GM10248 (cell line): ENCODE results near the gene POU4F3.

Experiments used
- CTCF ChIA-PET: fragments of 300-600 bp; sonication (Branson Sonifier 250); formaldehyde crosslinking; extraction: SDS; loops from one replicate; lab custom pipeline; 2021; ENCODE audit warnings: antibody characterized with exemption; lab: Yijun Ruan, JAX
- POLR2A ChIA-PET: fragments of 350-650 bp; sonication (Branson Sonifier 250); formaldehyde crosslinking; extraction: SDS; loops from one replicate; lab custom pipeline; 2020; ENCODE audit warnings: antibody characterized with exemption; lab: Yijun Ruan, JAX
- DNase-seq: peaks from one replicate; pipeline ENCODE4 v3.0.0; 2012; ENCODE audit errors: extremely low spot score
- TF ChIP-seq, protein P1 (sequence below): IDR thresholded peaks from 2 replicates; pipeline ENCODE4 v1.5.1; 2012; ENCODE audit warnings: mild to moderate bottlenecking, low read depth; ENCODE audit errors: extremely low read depth, missing control alignments, control extremely low read depth

Gene POU4F3

DNA sequence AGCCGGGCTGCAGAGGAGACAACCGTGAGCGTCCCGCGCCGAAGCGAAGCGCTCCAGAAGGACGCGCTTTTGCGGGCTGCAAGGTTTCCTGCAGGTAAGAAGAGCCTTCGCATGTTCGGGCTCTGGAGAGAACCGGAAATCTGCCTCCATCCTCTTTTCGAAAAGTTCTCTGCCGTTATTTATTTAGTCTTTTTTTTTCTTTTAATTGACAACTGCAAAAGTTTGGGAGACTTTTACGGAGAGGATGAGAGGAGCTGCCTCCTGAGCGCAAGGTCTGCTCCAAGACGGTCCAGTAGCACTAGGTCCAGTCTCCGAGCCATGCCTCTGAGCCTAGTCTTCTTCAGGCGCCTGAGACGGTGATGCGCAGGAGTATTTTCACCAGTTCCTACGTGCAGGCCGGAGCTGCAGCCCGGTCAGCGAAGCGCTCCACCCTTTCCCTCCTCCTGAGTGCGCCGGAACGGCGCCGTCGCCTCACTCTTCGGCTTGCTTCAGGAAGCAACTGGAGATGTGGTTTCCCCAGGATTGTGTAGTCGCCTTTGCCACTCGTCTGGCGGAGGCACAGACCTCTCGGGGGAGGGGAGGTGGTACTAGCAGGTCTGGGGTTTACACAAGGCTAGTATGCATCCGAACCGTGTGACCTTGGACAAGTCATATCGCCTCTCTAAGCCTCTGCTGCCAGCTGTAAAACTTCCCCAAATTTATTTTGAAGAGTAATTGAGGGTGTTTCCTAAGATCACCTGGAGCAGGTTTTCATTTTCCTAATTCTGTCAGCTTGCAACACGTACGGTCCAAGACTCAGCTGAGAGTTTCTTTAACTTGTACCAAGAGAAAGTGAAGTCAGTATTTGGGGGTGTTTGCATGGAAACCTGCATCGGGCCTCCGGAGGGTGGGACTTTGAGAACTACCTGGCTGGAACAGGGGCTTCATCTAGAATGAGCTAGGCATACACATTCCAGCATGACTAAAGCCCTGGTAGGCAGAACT lies 4.5 kb downstream of the POU4F3 start:
- POLR2A ChIA-PET: no interaction called here
- DNase-seq: no peak
- TF ChIP-seq, protein P1, sequence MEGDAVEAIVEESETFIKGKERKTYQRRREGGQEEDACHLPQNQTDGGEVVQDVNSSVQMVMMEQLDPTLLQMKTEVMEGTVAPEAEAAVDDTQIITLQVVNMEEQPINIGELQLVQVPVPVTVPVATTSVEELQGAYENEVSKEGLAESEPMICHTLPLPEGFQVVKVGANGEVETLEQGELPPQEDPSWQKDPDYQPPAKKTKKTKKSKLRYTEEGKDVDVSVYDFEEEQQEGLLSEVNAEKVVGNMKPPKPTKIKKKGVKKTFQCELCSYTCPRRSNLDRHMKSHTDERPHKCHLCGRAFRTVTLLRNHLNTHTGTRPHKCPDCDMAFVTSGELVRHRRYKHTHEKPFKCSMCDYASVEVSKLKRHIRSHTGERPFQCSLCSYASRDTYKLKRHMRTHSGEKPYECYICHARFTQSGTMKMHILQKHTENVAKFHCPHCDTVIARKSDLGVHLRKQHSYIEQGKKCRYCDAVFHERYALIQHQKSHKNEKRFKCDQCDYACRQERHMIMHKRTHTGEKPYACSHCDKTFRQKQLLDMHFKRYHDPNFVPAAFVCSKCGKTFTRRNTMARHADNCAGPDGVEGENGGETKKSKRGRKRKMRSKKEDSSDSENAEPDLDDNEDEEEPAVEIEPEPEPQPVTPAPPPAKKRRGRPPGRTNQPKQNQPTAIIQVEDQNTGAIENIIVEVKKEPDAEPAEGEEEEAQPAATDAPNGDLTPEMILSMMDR: no peak
- CTCF ChIA-PET: no interaction called here

DNA sequence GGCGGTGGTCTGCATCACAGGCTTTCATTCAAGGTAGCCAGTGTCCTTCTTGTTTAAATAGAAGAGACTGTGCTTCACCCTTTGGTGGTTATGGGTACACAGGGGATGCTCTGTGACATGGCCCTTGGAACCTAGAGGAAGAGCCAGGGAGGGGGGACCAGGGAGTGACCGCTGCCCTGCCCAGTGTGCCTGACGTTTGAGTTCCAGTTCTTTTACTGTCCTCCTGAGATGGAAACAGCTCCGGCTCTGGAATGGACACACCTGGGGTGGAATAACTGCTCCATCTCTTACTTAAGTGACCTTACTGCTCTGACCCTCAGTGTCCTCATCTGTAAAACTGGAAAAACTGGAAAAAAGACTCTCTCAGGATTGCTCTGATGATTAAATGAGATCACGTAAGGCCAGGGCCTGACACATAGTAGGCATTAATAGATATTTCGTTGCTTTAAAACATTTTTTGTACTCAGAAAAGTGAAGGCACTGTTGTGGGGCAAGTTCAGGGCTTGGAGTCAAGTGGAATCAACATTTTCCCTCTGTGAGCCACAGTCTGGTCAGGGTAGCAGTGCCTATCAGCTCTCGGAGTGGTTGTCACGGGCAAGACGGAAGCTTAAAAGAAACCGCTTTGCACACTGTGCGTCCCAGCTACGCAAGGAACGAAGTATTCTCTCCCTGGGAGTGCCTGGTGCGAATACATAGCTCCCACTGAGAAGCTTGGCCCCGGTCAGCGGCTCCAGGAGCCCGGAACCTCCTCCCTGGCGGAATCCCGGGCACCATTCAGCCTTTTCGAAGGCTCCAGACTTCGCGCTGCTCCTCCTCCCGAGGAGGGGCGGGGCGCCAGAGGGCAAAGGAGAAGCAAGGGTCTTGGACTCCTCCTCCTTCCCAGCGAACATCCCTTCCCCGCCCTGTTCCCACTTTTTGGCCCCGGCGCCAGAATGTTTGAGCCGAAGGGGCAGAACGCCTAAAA lies 5.8 kb downstream of the POU4F3 start:
- DNase-seq: no peak
- ChIA-PET POLR2A (no interaction called here), CTCF (interaction anchor here (1.0 kb wide), 1 partner anchor 17 kb away, joined by 3 read pairs; no protein-coding TSS in a partner anchor)
- TF ChIP-seq, protein P1: no peak

DNA sequence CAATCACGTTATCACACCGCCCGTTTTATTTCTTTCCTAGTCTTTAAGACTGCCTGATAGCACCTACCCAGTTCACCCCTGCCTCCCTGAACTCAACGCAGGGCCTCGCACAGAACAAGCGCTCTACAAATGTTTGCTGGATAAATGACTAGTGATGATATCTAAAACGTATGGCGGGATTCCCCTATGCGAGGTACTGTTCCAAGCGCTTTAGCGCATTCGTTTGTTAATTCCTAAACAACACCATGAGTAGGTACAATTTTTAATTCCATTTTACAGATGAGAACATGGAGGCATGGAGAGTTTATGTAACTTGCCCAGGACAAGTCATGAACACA lies 6.6 kb downstream of the POU4F3 start:
- TF ChIP-seq, protein P1: no peak
- POLR2A ChIA-PET: no interaction called here

DNA sequence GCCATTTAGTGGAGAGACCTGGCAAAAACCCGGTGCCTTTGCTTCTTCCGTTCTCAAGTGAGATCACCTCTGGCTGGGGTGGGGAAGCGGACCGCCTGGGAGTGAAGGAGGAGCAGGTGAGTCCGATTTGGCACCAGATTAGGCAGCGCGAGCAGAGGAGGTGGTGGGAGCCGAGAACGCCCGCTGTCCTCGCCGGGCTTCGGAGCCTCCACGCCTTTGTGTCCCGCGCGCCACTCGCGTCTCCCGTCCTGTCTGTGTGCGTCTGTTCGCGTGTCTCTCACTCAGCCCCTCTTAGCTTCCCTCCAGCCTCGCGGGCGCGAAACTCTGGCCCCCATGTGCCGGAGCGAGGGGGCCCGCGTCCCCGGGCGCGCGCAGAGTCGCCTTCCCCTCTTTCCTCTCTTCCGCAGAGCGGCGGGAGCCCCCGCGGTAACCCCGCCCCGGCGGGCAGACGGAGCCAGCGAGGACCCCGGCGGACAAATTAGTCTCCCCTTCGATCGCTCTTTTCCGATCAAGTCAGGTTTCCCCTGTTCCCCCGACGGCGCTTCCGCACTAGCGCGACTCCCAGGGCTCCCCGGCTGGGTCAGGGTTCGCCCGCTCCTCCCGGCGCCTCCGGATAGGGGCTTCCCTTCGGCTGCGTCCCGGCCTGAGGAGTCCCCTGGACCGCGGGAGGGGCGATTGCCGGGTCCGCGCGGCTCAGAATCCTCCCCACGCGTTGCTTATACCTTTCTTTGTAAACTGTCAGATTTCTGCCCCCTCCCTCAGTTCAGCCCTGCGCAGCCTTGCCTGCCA lies 7.1 kb downstream of the POU4F3 start:
- CTCF ChIA-PET: no interaction called here
- DNase-seq: no peak
- TF ChIP-seq, protein P1: no peak
- POLR2A ChIA-PET: no interaction called here

More for the DNA sequence above, 6.6 kb downstream of the POU4F3 start:
- no peak for DNase-seq
- CTCF ChIA-PET: no interaction called here

DNA sequence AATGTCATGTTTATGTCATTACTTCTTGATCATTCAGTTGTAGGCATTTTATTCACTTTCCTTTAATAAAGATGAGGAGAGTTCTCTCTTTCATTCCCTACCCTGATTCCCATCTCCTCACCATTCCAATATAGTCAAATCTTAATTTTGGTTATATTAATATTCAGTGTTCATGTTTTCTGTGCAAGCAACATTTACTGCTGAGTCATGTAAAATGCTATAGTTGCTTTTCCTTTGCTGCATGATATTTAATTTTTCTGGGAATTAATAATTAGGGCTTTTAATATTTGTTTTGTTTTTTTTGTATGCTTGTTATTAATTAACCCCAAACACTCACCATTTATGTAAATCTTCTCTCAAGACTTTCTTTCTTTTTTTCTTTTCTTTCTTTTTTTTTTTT lies 18.5 kb downstream of the POU4F3 start:
- POLR2A ChIA-PET: no interaction called here
- TF ChIP-seq, protein P1: no peak
- DNase-seq: no peak
- CTCF ChIA-PET: no interaction called here
